Measurements from ENCODE around the gene CDK9.
"Not testable (repeated sequence)": the region's sequence is repeated elsewhere in the genome, so short reads cannot be mapped to it uniquely, and the experiment has no call there.

The CDK9 gene

GRCh38 chr9:127828262-127829031 is 42.6 kb downstream of the CDK9 start:
- DNase-seq, result no peak

GRCh38 chr9:127829205-127829906 is 43.5 kb downstream of the CDK9 start:
- DNase-seq, result no peak

DNA sequence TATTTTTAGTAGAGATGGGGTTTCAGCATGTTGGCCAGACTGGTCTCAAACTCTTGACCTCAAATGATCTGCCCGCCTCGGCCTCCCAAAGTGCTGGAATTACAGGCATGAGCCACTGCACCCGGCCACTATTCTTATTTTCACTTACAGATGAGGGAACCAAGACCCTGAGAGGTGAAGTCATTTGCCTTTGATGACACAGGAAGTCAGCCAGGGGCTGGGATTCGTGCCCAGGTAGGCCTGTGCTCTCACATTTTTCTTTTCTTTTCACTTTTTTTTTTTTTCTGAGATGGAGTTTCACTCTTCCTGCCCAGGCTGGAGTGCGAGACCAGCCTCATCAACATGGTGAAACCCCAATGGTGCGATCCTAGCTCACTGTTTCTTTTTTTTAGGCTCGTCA is 46.4 kb downstream of the CDK9 start:
- DNase-seq, result no peak

GRCh38 chr9:127833555-127833954 is 47.7 kb downstream of the CDK9 start:
- DNase-seq, result peak; percentile 42

- DNase-seq, result peak; percentile 61
These were observed 50.2 kb downstream of the CDK9 start for GRCh38 chr9:127835991-127836516.

DNA sequence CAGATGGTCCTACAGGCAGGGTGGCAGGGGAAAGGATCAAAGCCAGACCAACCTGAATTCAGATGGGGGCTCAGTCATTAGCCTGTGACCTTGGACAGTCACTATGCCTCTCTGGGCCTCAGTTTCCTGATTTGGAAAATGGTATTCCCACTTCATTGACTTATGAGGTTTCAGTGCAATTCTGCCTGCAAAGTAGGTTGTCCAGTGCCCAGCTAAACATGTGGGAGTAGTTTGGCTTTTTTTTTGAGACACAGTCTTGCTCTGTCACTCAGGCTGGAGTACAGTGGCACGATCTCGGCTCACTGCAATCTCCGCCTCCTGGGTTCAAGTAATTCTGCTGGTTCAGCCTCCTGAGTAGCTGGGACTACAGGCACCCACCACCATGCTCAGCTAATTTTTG is 50.7 kb downstream of the CDK9 start:
- DNase-seq, result not testable (repeated sequence)

GRCh38 chr9:127837346-127837745 is 51.5 kb downstream of the CDK9 start:
- DNase-seq, result no peak

DNA sequence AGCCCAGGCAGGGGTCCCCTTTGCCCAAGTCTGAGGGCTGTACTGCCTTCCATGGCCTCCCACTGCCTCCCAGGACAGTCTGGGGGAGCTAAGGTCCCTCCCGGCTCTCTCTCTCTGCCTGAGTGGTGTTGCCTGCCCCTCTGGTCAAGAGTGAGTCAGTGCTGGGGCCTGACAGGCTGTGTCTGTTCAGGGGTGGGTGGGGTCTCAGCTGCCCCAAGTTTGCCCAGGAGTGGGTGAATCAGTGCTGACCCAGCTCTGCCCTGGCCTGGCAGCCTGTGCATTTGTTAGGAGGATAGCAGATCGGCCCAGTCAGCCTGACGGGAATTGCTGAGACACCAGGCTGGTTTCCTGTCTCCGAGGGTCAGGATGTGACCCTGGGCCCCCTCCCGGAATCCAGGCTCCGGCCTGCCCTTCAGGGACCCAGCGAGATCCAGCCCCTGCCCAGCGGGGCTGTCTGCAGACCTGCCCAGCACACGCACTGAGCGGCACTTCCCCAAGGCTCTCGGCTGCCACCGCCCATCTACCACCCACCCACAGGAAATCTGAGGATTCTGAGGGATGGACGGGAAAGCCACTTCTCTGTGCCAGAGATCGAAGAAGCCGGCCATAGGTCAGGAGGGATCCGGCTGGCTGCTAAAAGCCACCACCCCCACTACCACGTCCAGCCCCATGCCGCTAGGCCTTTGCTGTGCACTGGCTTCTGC is 52.7 kb downstream of the CDK9 start:
- peak; percentile 59 for DNase-seq
